Activated CD8-positive, alpha-beta memory T cell treated with anti-CD3 and anti-CD28 coated beads, Interleukin-2, amount 10 ng/mL, durations not matched to agents 7 days and 5 days (primary cell): ENCODE measurements around the gene UNC45A. TPM values are rescaled to one million over a fixed set of nuclear protein-coding genes. Genes with fewer than 3 reads are reported as not detected.
"Not testable (repeated sequence)": the region's sequence is repeated elsewhere in the genome, so short reads cannot be mapped to it uniquely, and the experiment has no call there.

Source experiments
- ATAC-seq: fragments of 150-1000 bp; cut with Tn5 transposase; one replicate; pipeline ENCODE4 v1.10.0; 2021; ENCODE audit warnings: moderate library complexity
- CTCF ChIA-PET: fragments of 350-600 bp; sonication (Branson Sonifier 250); formaldehyde crosslinking; loops from one replicate; lab custom pipeline; 2021; ENCODE audit warnings: antibody characterized with exemption; lab: Charles Lee
- DNase-seq: peaks from one replicate; pipeline ENCODE4 v3.0.0-alpha.2; 2020
- H3K27ac Mint-ChIP-seq: one replicate; pipeline ENCODE4 v1.8.0; 2021; ENCODE audit warnings: mild to moderate bottlenecking, mixed read lengths
- H3K27me3 Mint-ChIP-seq: one replicate; pipeline ENCODE4 v1.8.0; 2021; ENCODE audit warnings: mixed read lengths
- H3K36me3 Mint-ChIP-seq: one replicate; pipeline ENCODE4 v1.8.0; 2021; ENCODE audit warnings: mild to moderate bottlenecking, mixed read lengths
- H3K4me1 Mint-ChIP-seq: one replicate; pipeline ENCODE4 v1.8.0; 2021; ENCODE audit warnings: mixed read lengths
- H3K4me3 Mint-ChIP-seq: one replicate; pipeline ENCODE4 v1.8.0; 2021; ENCODE audit warnings: mild to moderate bottlenecking, moderate library complexity, mixed read lengths
- H3K9me3 Mint-ChIP-seq: one replicate; pipeline ENCODE4 v1.8.0; 2022; ENCODE audit warnings: low read depth, mixed read lengths
- total RNA-seq, 2 experiments: library from RNA; stranded (reverse); gene quantifications; one replicate each; pipeline ENCODE4 v1.2.3, GENCODE V29; 2021

Gene UNC45A
- total RNA-seq, 2 experiments from 2014 or later = 76.3 to 84.4 TPM

- CTCF ChIA-PET = interaction anchor here (0.7 to 9.5 kb wide), 5 partner anchors 17 to 367 kb away, joined by 3 to 181 read pairs (median 3); partner anchors contain the start of genes HDDC3 and UNC45A
- H3K9me3 Mint-ChIP-seq = no peaks in the 10 kb centered on the region
- ATAC-seq = no peak
- DNase-seq = no peak
- H3K4me1 Mint-ChIP-seq = peaks cover 33% of the 10 kb centered on the region
- no peaks in the 10 kb centered on the region for H3K27me3 Mint-ChIP-seq
- no peak overlapping the region for H3K27ac Mint-ChIP-seq
- no peak overlapping the region for H3K4me3 Mint-ChIP-seq
- peaks cover 60% of the 10 kb centered on the region for H3K36me3 Mint-ChIP-seq
Measured at GRCh38 chr15:90906181-90906849, 28.8 kb upstream of the UNC45A start.

DNA sequence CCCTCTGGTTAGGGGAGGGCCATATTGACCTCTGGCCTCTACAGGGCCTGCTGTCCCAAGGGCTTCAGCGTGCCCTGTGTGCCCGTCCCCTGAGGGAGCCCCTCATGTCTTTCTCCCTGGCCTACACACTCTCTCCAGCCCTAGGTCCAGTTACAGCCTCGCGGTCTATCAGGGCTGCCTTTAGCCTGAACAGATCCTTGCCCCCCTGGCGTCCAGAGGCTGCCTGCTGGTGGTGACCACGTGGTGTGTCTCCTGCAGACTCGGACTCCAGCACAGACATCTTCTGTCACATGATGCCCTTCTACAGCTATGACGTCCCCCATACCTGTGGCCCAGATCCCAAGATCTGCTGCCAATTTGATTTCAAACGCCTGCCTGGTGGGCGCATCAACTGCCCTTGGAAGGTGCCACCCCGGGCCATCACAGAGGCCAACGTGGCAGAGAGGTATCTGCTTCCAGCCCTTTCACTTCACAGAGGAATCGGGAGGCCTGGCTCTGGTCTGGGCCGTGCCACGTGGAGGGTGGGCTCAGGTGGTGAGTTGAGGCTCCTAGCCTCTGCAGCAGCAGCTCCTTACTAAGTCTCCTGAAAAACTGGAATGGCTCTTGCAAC, 27.9 kb upstream of the UNC45A start:
- H3K36me3 Mint-ChIP-seq = peaks cover 63% of the 10 kb centered on the region
- H3K9me3 Mint-ChIP-seq = no peaks in the 10 kb centered on the region
- H3K4me1 Mint-ChIP-seq = peaks cover 24% of the 10 kb centered on the region
- no peak for DNase-seq
- CTCF ChIA-PET = interaction anchor here (0.9 to 9.5 kb wide), 4 partner anchors 11 to 367 kb away, joined by 3 to 181 read pairs (median 7); partner anchors contain the start of genes HDDC3 and UNC45A
- no peaks in the 10 kb centered on the region for H3K27me3 Mint-ChIP-seq
- no peak overlapping the region for H3K27ac Mint-ChIP-seq
- H3K4me3 Mint-ChIP-seq = no peak overlapping the region
- ATAC-seq = no peak

DNA sequence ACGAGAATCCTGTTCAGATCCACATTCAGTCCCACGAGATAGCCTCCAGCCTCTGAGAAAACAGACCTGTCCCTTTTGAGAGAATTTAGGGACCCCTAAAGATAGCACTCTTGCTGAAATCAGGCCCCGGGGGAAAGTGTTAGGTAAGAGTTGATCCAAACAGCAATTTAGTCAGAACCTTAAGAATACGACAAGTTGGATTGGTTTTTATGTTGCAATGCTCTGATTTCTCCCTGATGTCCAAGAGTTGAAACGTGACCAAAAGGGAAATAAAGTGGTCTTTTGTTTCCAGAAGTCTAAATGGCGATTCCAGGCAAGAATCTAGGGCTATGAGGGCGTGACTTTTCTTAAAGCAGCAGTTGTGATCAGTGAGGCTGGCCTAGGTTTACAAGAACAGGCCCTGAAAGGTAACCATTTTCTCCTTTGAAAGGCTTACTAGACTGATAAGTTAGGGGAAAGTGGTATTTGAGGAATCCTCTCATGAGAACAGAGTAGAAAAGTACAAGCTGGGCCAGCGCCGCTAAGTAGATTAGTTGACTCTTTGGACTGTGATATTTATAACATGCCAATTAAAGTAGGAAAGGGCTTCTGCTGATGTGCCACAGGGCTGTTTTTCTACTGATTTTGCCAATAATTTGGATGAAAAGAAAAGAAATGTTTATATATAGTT, 27.1 kb upstream of the UNC45A start:
- Mint-ChIP-seq H3K9me3 (no peaks in the 10 kb centered on the region), H3K36me3 (peaks cover 66% of the 10 kb centered on the region), H3K4me3 (no peak overlapping the region), H3K4me1 (peaks cover 24% of the 10 kb centered on the region), H3K27ac (no peak overlapping the region), H3K27me3 (no peaks in the 10 kb centered on the region)
- CTCF ChIA-PET = interaction anchor here (0.9 kb wide), 1 partner anchor 10 kb away, joined by 3 read pairs; no protein-coding TSS in a partner anchor
- DNase-seq (no peak), ATAC-seq (no peak)

- CTCF ChIA-PET = interaction anchor here (1.2 to 1.6 kb wide), 2 partner anchors 14 to 17 kb away, joined by 3 read pairs; no protein-coding TSS in a partner anchor
- H3K4me1 Mint-ChIP-seq = peaks cover 15% of the 10 kb centered on the region
- not testable (repeated sequence) for H3K9me3 Mint-ChIP-seq, H3K27me3 Mint-ChIP-seq, H3K4me3 Mint-ChIP-seq, H3K27ac Mint-ChIP-seq, ATAC-seq, DNase-seq
- peaks cover 75% of the 10 kb centered on the region for H3K36me3 Mint-ChIP-seq
Measured at GRCh38 chr15:90909449-90909848, 25.6 kb upstream of the UNC45A start.

DNA sequence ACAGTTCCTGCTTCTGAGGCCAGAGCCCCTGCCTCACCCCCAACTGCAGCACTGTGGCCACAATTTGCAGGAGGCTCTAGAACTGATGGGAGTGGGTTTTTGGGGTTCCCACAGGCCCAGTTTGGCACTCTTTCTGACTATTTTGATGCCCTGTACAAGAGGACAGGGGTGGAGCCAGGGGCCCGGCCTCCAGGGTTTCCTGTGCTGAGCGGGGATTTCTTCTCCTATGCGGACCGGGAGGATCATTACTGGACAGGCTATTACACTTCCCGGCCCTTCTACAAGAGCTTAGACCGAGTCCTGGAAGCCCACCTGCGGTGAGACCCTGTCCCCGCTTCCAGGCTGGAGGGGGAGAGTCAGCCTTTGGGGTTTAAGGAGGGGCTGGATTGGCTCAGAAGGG, 25.1 kb upstream of the UNC45A start:
- H3K27me3 Mint-ChIP-seq = no peaks in the 10 kb centered on the region
- H3K27ac Mint-ChIP-seq = no peak overlapping the region
- DNase-seq (no peak), ATAC-seq (no peak)
- no peaks in the 10 kb centered on the region for H3K9me3 Mint-ChIP-seq
- CTCF ChIA-PET = interaction anchor here (1.2 to 1.6 kb wide), 2 partner anchors 13 to 16 kb away, joined by 3 read pairs; no protein-coding TSS in a partner anchor
- H3K4me1 Mint-ChIP-seq = peaks cover 10% of the 10 kb centered on the region
- peaks cover 72% of the 10 kb centered on the region for H3K36me3 Mint-ChIP-seq
- no peak overlapping the region for H3K4me3 Mint-ChIP-seq

GRCh38 chr15:90910441-90911301, 24.4 kb upstream of the UNC45A start:
- no peak overlapping the region for H3K27ac Mint-ChIP-seq
- CTCF ChIA-PET = interaction anchor here (1.6 kb wide), 1 partner anchor 13 kb away, joined by 3 read pairs; no protein-coding TSS in a partner anchor
- no peaks in the 10 kb centered on the region for H3K27me3 Mint-ChIP-seq
- peaks cover 66% of the 10 kb centered on the region for H3K36me3 Mint-ChIP-seq
- H3K4me3 Mint-ChIP-seq = no peak overlapping the region
- no peaks in the 10 kb centered on the region for H3K9me3 Mint-ChIP-seq
- ATAC-seq (no peak), DNase-seq (no peak)
- H3K4me1 Mint-ChIP-seq = peaks cover 4% of the 10 kb centered on the region

- H3K9me3 Mint-ChIP-seq = no peaks in the 10 kb centered on the region
- no peaks in the 10 kb centered on the region for H3K27me3 Mint-ChIP-seq
- peaks cover 61% of the 10 kb centered on the region for H3K36me3 Mint-ChIP-seq
- no peaks in the 10 kb centered on the region for H3K4me1 Mint-ChIP-seq
- no peak overlapping the region for H3K4me3 Mint-ChIP-seq
- CTCF ChIA-PET = no interaction called here
- DNase-seq = no peak
- no peak for ATAC-seq
- no peak overlapping the region for H3K27ac Mint-ChIP-seq
Measured at GRCh38 chr15:90911302-90911623, 23.8 kb upstream of the UNC45A start.

GRCh38 chr15:90911906-90912769, 22.9 kb upstream of the UNC45A start:
- Mint-ChIP-seq H3K9me3 (no peaks in the 10 kb centered on the region), H3K4me1 (no peaks in the 10 kb centered on the region), H3K4me3 (no peak overlapping the region), H3K27me3 (no peaks in the 10 kb centered on the region), H3K27ac (no peak overlapping the region), H3K36me3 (peaks cover 61% of the 10 kb centered on the region)
- CTCF ChIA-PET = no interaction called here
- DNase-seq (no peak), ATAC-seq (no peak)

DNA sequence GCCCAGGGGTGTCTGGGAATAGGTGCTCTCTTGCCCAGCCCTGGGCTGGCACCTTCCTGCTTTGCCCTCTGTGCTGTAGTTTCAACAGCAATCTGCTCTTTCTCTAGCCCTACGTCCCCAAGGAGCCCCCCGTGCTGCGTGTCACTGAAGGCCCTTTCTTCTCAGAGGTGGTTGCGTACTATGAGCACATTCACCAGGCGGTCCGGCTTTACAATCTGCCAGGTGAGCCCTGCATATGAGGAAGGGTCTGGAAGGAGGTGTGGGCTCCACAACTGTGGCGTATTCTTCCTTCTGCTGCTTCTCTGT, 22.4 kb upstream of the UNC45A start:
- Mint-ChIP-seq H3K4me3 (no peak overlapping the region), H3K9me3 (no peaks in the 10 kb centered on the region), H3K4me1 (no peaks in the 10 kb centered on the region), H3K27me3 (no peaks in the 10 kb centered on the region), H3K36me3 (peaks cover 60% of the 10 kb centered on the region), H3K27ac (no peak overlapping the region)
- ATAC-seq (no peak), DNase-seq (no peak)
- CTCF ChIA-PET = no interaction called here

DNA sequence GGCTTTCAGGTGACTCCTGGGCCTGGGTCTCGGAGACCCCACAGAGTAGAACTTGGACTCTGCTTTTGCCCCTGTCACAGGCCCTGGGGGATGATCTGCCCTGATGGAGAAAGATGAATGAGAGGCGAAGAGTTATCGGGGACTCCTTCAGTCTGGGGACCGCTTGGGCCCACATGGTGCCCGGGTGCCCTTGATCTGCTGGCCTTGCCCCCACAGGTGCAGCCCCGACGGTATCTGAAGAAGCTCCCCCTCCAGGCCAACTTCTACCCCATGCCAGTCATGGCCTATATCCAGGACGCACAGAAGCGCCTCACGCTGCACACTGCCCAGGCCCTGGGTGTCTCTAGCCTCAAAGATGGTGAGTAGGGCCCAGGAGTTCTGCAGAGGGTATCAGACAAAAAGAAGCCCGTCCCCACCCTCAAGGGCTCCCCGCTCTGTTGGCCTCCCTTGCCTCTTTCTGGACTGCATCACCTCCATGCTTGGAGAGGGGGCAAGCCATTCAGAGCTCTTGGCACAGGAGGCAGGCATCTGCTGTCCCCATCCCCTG, 21.6 kb upstream of the UNC45A start:
- ATAC-seq (no peak), DNase-seq (no peak)
- H3K27ac Mint-ChIP-seq = no peak overlapping the region

GRCh38 chr15:90914305-90915080, 20.6 kb upstream of the UNC45A start:
- Mint-ChIP-seq H3K9me3 (no peaks in the 10 kb centered on the region), H3K4me3 (no peak overlapping the region), H3K4me1 (no peaks in the 10 kb centered on the region), H3K27me3 (no peaks in the 10 kb centered on the region), H3K27ac (peak overlapping the region; percentile 4), H3K36me3 (peaks cover 61% of the 10 kb centered on the region)
- ATAC-seq = no peak
- CTCF ChIA-PET = interaction anchor here (0.8 to 2.1 kb wide), 3 partner anchors 11 to 18 kb away, joined by 3 to 9 read pairs (median 3); partner anchors contain the start of gene HDDC3
- no peak for DNase-seq

More for the DNA sequence above, 21.6 kb upstream of the UNC45A start:
- CTCF ChIA-PET = interaction anchor here (0.8 to 2.1 kb wide), 2 partner anchors 12 to 19 kb away, joined by 3 to 9 read pairs; partner anchors contain the start of gene HDDC3
- no peaks in the 10 kb centered on the region for H3K27me3 Mint-ChIP-seq
- H3K9me3 Mint-ChIP-seq = no peaks in the 10 kb centered on the region
- no peak overlapping the region for H3K4me3 Mint-ChIP-seq
- peaks cover 61% of the 10 kb centered on the region for H3K36me3 Mint-ChIP-seq
- no peaks in the 10 kb centered on the region for H3K4me1 Mint-ChIP-seq
